ENCODE data around the gene CC2D2B. TPM values are rescaled to one million over a fixed set of nuclear protein-coding genes. Genes with fewer than 3 reads are reported as not detected.
"Not testable (repeated sequence)": the region's sequence is repeated elsewhere in the genome, so short reads cannot be mapped to it uniquely, and the experiment has no call there.

CC2D2B gene
- total RNA-seq, 1 donor from 2014 or later = 3.9 TPM

DNA sequence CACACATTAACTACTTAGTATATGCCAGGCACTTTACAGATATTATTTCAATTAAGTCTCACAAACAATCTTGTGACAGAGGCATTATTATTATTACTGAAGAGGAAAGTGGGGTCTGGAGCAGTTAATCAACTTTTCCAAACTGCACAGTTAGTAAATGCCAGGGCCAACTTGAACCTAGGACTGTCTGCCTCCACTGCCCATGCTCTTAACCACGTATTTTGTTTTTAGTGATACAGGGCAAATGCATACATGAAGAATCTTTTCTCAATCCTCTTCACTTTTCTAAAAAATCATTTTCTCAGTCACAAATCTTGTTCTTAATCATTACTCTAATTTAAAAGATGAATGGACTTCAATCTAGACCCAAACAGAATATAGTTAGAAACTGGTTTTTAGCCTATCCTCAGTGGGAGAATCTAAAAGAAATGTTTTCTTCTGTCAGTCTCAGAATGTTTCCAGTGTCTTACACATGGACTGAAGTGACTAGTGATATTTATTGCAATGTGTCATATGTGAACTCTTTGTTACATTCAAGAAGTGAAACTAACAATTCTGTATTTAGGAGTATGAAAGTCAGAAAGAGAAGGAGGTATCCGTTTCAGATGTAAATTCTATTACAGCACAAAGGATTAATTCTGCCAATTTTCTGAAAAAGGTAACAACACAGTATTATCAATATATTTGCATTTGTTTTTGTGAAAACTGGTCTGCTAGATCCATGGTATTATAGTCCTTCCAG, 80.1 kb downstream of the CC2D2B start:
- Histone ChIP-seq H3K36me3 (no peaks in the 10 kb centered on the region), H3K9me3 (no peaks in the 10 kb centered on the region), H3K4me3 (no peak overlapping the region), H3K27ac (no peak overlapping the region), H3K4me1 (no peaks in the 10 kb centered on the region), H3K27me3 (no peaks in the 10 kb centered on the region)
- DNase-seq (ENCODE audit: low spot score in 2 of 2) = no peak
- intact Hi-C loops (cut with DNase I) = no loop called here
- TF ChIP-seq, protein P1, sequence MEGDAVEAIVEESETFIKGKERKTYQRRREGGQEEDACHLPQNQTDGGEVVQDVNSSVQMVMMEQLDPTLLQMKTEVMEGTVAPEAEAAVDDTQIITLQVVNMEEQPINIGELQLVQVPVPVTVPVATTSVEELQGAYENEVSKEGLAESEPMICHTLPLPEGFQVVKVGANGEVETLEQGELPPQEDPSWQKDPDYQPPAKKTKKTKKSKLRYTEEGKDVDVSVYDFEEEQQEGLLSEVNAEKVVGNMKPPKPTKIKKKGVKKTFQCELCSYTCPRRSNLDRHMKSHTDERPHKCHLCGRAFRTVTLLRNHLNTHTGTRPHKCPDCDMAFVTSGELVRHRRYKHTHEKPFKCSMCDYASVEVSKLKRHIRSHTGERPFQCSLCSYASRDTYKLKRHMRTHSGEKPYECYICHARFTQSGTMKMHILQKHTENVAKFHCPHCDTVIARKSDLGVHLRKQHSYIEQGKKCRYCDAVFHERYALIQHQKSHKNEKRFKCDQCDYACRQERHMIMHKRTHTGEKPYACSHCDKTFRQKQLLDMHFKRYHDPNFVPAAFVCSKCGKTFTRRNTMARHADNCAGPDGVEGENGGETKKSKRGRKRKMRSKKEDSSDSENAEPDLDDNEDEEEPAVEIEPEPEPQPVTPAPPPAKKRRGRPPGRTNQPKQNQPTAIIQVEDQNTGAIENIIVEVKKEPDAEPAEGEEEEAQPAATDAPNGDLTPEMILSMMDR (IDR thresholded peaks at IDR 0.05) = no peak

DNA sequence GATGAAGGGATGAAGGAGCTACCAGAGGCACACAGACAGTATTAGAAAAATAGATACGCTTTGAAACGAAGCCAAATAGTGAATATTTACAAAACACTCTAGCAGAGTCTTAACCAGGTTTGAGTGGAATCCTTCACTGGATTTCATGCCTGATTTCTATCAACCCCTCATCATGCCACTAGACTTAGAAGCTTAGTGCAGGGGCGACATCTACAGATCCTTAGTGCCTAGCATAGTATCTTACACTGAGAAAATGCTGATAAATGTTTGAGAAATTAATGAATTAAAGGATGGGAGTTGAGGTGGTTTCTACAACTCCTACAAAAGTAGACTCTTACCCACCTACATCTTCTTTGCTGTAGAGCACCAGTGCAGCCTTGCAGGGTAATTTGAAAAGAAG, 80.9 kb downstream of the CC2D2B start:
- TF ChIP-seq, protein P1 (IDR thresholded peaks at IDR 0.05) = no peak
- intact Hi-C loops (cut with DNase I) = no loop called here
- H3K36me3 ChIP-seq = no peaks in the 10 kb centered on the region

DNA sequence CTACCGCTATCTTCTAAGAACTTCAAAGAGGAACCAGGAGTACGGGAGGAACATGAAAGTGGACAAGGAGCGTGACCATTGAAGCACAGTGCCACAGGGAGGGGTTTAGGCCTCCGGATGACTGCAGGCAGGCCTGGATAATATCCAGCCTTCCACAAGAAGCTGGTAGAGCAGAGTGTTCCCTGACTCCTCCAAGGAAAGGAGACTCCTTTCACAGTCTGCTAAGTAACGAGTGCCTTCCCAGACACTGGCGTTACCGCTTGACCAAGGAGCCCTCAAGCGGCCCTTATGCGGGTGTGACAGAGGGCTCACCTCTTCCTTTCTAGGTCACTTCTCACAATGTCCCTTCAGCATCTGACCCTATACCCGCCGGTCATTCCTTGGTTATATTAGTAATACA, 86.6 kb downstream of the CC2D2B start:
- H3K9me3 ChIP-seq; H3K27ac ChIP-seq; H3K27me3 ChIP-seq; intact Hi-C loops (cut with DNase I); H3K36me3 ChIP-seq; H3K4me3 ChIP-seq; DNase-seq (ENCODE audit: low spot score in 2 of 2); H3K4me1 ChIP-seq: not testable (repeated sequence)

More for the DNA sequence above, 80.9 kb downstream of the CC2D2B start:
- no peaks in the 10 kb centered on the region for H3K4me1 ChIP-seq
- no peaks in the 10 kb centered on the region for H3K27me3 ChIP-seq
- H3K4me3 ChIP-seq = no peak overlapping the region
- no peak overlapping the region for H3K27ac ChIP-seq
- no peak for DNase-seq (ENCODE audit: low spot score in 2 of 2)
- H3K9me3 ChIP-seq = no peaks in the 10 kb centered on the region

DNA sequence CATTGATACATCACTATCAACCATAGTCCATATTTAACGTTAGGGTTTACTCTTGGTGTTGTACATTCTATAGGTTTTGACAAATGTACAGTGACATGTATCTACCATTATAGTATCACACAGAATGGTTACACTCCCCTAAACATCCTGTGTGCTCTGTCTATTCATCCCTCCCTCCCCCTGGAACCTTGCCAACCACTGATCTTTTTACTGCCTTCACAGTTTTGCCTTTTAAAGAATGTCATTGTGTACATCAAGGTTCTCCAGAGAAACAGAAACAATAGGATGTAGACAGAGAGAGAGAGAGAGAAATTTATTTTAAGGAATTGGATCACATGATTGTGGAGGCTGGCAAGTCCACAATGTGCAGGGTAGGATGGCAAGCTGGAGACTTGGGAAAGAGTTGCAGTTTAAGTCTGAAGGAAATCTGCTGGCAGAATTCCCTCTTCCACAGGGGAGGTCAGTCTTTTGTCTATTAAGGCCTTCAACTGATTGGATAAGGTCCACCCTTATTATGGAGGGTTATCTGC, 90.5 kb downstream of the CC2D2B start:
- Histone ChIP-seq H3K4me1 (no peaks in the 10 kb centered on the region), H3K4me3 (no peak overlapping the region), H3K36me3 (no peaks in the 10 kb centered on the region), H3K9me3 (no peaks in the 10 kb centered on the region), H3K27ac (no peak overlapping the region), H3K27me3 (no peaks in the 10 kb centered on the region)
- intact Hi-C loops (cut with DNase I) = no loop called here
- TF ChIP-seq, protein P1 (IDR thresholded peaks at IDR 0.05) = no peak
- no peak for DNase-seq (ENCODE audit: low spot score in 2 of 2)

DNA sequence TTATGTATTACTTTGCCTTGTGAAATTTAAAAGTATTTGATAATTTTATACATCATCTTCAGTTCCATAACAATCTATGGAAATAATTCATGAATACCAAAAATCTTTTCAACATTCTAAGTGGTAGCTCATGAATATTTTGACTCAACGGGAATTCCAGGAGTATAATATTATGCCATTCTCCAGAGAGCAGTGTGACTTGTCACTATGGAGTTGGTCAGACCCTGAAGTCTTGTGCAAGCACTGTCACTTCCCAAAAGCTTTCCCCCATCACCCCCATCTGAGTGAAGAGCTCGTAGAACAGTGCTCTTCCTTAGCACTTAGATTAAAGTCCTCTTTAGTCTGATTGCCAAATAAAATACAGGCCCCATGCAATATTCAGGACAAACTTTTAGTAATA, 106.2 kb downstream of the CC2D2B start:
- H3K9me3 ChIP-seq = no peaks in the 10 kb centered on the region
- H3K36me3 ChIP-seq = no peaks in the 10 kb centered on the region
- no peak overlapping the region for H3K27ac ChIP-seq
- TF ChIP-seq, protein P1 (IDR thresholded peaks at IDR 0.05) = no peak
- intact Hi-C loops (cut with DNase I) = no loop called here
- DNase-seq (ENCODE audit: low spot score in 2 of 2) = no peak
- H3K4me1 ChIP-seq = no peaks in the 10 kb centered on the region
- H3K4me3 ChIP-seq = no peak overlapping the region
- H3K27me3 ChIP-seq = no peaks in the 10 kb centered on the region

DNA sequence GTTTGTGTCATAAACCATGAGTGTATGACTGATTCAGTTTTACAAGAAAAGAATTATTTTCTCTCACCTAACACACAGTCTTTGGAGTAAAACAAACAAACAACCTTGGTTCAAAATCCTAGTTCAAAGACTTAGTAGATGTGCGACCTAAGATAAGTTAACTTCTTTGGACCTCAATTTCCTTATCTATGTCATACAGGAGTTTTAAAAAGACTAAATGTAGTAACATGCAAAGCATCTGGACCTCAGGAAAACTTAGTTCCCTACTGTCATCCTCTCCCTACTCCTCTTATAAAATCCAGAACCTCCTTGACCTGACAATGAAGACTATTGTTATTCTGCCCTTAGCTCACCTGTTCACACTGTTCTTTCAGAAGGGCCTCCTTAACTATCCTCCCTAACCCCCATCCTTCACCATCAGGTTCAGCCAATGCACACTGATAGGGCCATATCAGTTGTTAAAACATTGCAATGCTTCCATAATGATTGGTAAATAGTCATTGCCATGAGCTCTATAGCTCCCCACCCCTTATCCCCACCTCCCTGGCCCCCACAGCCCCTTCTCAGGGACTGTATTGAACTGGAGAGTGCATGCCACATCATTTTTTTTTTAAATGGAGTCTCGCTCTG, 106.8 kb downstream of the CC2D2B start:
- no peak for DNase-seq (ENCODE audit: low spot score in 2 of 2)
- Histone ChIP-seq H3K9me3 (no peaks in the 10 kb centered on the region), H3K27me3 (no peaks in the 10 kb centered on the region), H3K4me3 (no peak overlapping the region), H3K4me1 (no peaks in the 10 kb centered on the region), H3K27ac (no peak overlapping the region), H3K36me3 (no peaks in the 10 kb centered on the region)
- intact Hi-C loops (cut with DNase I) = no loop called here
- TF ChIP-seq, protein P1 (IDR thresholded peaks at IDR 0.05) = no peak

Data from ascending aorta (tissue), 2 donors.